Measurements from ENCODE around the gene CST7.

CST7 gene

GRCh38 chr20:24961384-24962181 lies 12.5 kb downstream of the CST7 start:
- Histone ChIP-seq H3K4me3 (ENCODE audit: low read length) (no peak overlapping the region), H3K9me2 (replicated peaks; ENCODE audit: insufficient read depth, low read length) (no peaks in the 10 kb centered on the region), H3F3A (ENCODE audit: insufficient read depth, low read length) (no peaks in the 10 kb centered on the region), H3K9me3 (replicated peaks; ENCODE audit: insufficient read depth, low read length) (no peaks in the 10 kb centered on the region), H2AFZ (ENCODE audit: low read length) (no peak overlapping the region), H3K36me3 (replicated peaks; ENCODE audit: insufficient read depth, low read length) (0 out of 2 replicates have a peak, but pooled peaks cover 3% of the 10 kb centered on the region), H3K9ac (ENCODE audit: low read length) (no peak overlapping the region), H3K4me2 (ENCODE audit: low read depth, low read length) (no peak overlapping the region), H4K20me1 (ENCODE audit: insufficient read depth, low read length) (no peaks in the 10 kb centered on the region), H3K27ac (ENCODE audit: low read length) (no peak overlapping the region), H3K79me2 (ENCODE audit: low read length) (no peaks in the 10 kb centered on the region), H3K4me1 (ENCODE audit: low read length) (no peaks in the 10 kb centered on the region), H3K27me3 (replicated peaks; ENCODE audit: insufficient read depth, low read length) (no peaks in the 10 kb centered on the region)
- no peak for TF ChIP-seq EZH2phosphoT487 (IDR thresholded peaks at IDR 0.05; ENCODE audit: low read length)
- DNase-seq, result no peak

- no peaks in the 10 kb centered on the region for H3K9me3 ChIP-seq (replicated peaks; ENCODE audit: insufficient read depth, low read length)
- no peak overlapping the region for H3K27ac ChIP-seq (ENCODE audit: low read length)
- H3K9me2 ChIP-seq (replicated peaks; ENCODE audit: insufficient read depth, low read length), result no peaks in the 10 kb centered on the region
- 0 out of 2 replicates have a peak, but pooled peaks cover 3% of the 10 kb centered on the region for H3K36me3 ChIP-seq (replicated peaks; ENCODE audit: insufficient read depth, low read length)
- no peaks in the 10 kb centered on the region for H3K79me2 ChIP-seq (ENCODE audit: low read length)
- no peaks in the 10 kb centered on the region for H4K20me1 ChIP-seq (ENCODE audit: insufficient read depth, low read length)
- no peaks in the 10 kb centered on the region for H3K4me1 ChIP-seq (ENCODE audit: low read length)
- no peak overlapping the region for H2AFZ ChIP-seq (ENCODE audit: low read length)
- TF ChIP-seq CTCF (IDR thresholded peaks at IDR 0.05; ENCODE audit: low read length) (no peak), EZH2 (optimal IDR thresholded peaks at IDR 0.05; ENCODE audit: low read depth, low read length) (no peak), EZH2phosphoT487 (IDR thresholded peaks at IDR 0.05; ENCODE audit: low read length) (no peak)
- DNase-seq, result no peak
- H3F3A ChIP-seq (ENCODE audit: insufficient read depth, low read length), result no peaks in the 10 kb centered on the region
- H3K27me3 ChIP-seq (replicated peaks; ENCODE audit: insufficient read depth, low read length), result no peaks in the 10 kb centered on the region
- H3K4me2 ChIP-seq (ENCODE audit: low read depth, low read length), result no peak overlapping the region
- H3K4me3 ChIP-seq (ENCODE audit: low read length), result no peak overlapping the region
- H3K9ac ChIP-seq (ENCODE audit: low read length), result no peak overlapping the region
Measured at GRCh38 chr20:24962182-24962492, 13.1 kb downstream of the CST7 start.

- no peak for DNase-seq
- Histone ChIP-seq H3K9ac (ENCODE audit: low read length) (no peak overlapping the region), H2AFZ (ENCODE audit: low read length) (no peak overlapping the region), H3F3A (ENCODE audit: insufficient read depth, low read length) (no peaks in the 10 kb centered on the region), H3K4me3 (ENCODE audit: low read length) (no peak overlapping the region), H3K4me1 (ENCODE audit: low read length) (no peaks in the 10 kb centered on the region), H3K79me2 (ENCODE audit: low read length) (no peaks in the 10 kb centered on the region), H3K36me3 (replicated peaks; ENCODE audit: insufficient read depth, low read length) (0 out of 2 replicates have a peak, but pooled peaks cover 3% of the 10 kb centered on the region), H3K9me2 (replicated peaks; ENCODE audit: insufficient read depth, low read length) (no peaks in the 10 kb centered on the region), H3K9me3 (replicated peaks; ENCODE audit: insufficient read depth, low read length) (no peaks in the 10 kb centered on the region), H4K20me1 (ENCODE audit: insufficient read depth, low read length) (no peaks in the 10 kb centered on the region), H3K27me3 (replicated peaks; ENCODE audit: insufficient read depth, low read length) (no peaks in the 10 kb centered on the region), H3K4me2 (ENCODE audit: low read depth, low read length) (no peak overlapping the region), H3K27ac (ENCODE audit: low read length) (no peak overlapping the region)
- TF ChIP-seq EZH2 (optimal IDR thresholded peaks at IDR 0.05; ENCODE audit: low read depth, low read length) (no peak), EZH2phosphoT487 (IDR thresholded peaks at IDR 0.05; ENCODE audit: low read length) (no peak), CTCF (IDR thresholded peaks at IDR 0.05; ENCODE audit: low read length) (no peak)
Measured at GRCh38 chr20:24962510-24962909, 13.4 kb downstream of the CST7 start.
